GM12875 (cell line): ENCODE data around the gene GFI1.

Source experiments
- H3K4me3 ChIP-seq: one replicate; pipeline ENCODE4 v1.5.1; 2011; ENCODE audit warnings: low read depth, low read length, control low read depth
- TF ChIP-seq, protein P1 (sequence below): IDR thresholded peaks from 2 replicates; pipeline ENCODE4 v1.5.1; 2011; ENCODE audit warnings: low read depth, mild to moderate bottlenecking, control low read depth, inconsistent platforms, low read length, moderate library complexity, borderline replicate concordance; ENCODE audit not compliant: insufficient read depth

Gene GFI1

DNA sequence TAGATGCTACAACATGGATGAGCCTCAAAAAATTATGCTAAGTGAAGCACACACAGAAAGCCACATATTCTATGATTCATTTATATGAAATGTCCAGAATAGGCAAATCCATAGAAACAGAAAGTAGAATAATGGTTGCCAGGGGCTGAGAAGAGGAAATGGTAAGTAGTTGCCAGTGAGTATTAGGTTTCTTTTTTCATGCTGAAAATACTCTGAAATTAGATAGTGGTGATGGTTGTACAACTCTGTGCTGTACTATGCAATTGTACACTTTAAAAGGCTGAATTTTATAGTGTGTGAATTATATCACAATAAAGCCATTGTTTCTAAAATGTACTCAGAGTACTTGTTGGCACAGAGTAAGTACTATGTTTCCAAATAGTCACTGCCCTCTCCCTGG is 15.5 kb upstream of the GFI1 start:
- TF ChIP-seq, protein P1, sequence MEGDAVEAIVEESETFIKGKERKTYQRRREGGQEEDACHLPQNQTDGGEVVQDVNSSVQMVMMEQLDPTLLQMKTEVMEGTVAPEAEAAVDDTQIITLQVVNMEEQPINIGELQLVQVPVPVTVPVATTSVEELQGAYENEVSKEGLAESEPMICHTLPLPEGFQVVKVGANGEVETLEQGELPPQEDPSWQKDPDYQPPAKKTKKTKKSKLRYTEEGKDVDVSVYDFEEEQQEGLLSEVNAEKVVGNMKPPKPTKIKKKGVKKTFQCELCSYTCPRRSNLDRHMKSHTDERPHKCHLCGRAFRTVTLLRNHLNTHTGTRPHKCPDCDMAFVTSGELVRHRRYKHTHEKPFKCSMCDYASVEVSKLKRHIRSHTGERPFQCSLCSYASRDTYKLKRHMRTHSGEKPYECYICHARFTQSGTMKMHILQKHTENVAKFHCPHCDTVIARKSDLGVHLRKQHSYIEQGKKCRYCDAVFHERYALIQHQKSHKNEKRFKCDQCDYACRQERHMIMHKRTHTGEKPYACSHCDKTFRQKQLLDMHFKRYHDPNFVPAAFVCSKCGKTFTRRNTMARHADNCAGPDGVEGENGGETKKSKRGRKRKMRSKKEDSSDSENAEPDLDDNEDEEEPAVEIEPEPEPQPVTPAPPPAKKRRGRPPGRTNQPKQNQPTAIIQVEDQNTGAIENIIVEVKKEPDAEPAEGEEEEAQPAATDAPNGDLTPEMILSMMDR, result no peak
- no peak overlapping the region for H3K4me3 ChIP-seq

- TF ChIP-seq, protein P1, result no peak
- no peak overlapping the region for H3K4me3 ChIP-seq
These were observed 13.8 kb upstream of the GFI1 start for GRCh38 chr1:92500552-92500951.

DNA sequence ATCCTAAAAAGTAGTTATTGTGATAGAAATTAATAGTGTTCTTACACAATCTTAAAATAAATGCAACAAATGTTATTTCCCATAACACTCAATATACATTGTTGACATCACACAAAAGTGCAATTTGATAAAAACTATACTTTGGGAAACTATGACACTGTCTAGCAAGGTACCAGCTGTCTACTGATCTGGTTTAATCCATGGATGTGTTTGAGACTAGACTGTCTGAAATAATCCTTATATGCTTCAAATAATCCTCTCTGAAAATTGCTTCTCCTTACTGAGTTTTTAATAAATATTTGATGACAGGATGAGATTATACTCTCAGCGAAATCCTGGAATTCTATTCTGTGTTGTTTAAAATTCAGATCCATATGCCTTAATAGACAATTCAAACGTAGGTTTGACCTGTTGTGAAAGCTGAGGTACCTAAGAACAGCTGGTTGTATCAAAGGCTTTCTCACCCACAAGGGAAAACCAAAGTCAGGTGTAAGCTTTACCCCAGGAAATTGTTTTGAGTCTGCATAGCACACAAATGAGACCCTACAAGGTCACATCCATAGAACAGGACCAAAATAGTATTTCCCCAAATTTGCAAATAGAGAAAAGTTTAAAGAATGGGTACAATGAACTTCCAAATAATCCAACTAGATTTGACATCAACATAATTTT is 8.8 kb upstream of the GFI1 start:
- H3K4me3 ChIP-seq, result no peak overlapping the region
- TF ChIP-seq, protein P1, result no peak

GRCh38 chr1:92494485-92495141 is 7.9 kb upstream of the GFI1 start:
- TF ChIP-seq, protein P1, result no peak
- no peak overlapping the region for H3K4me3 ChIP-seq

DNA sequence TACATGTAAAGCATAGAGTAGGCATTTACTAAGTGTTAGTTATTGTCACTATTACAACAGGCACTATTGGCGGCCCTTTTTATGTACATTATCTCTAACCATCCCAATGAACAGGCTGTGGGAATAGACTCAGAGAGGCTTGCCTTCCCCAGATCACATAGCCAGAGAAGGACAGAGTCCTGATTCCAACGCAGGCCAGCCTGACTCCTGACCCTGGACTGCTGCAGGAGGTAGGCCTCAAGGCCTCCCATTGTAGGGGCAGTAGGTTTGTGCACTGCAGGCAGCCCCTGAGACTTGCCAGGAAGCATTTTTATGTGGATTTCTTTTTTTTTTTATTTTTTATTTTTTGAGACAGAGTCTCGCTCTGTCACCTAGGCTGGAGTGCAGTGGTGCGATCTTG is 6.4 kb upstream of the GFI1 start:
- TF ChIP-seq, protein P1, result no peak
- no peak overlapping the region for H3K4me3 ChIP-seq

- H3K4me3 ChIP-seq, result no peak overlapping the region
- TF ChIP-seq, protein P1, result no peak
These were observed 2.1 kb upstream of the GFI1 start for GRCh38 chr1:92488832-92489231.

GRCh38 chr1:92488416-92488815 is 1.7 kb upstream of the GFI1 start:
- no peak overlapping the region for H3K4me3 ChIP-seq
- TF ChIP-seq, protein P1, result no peak
